ENCODE measurements around the gene PFDN1.

DNA sequence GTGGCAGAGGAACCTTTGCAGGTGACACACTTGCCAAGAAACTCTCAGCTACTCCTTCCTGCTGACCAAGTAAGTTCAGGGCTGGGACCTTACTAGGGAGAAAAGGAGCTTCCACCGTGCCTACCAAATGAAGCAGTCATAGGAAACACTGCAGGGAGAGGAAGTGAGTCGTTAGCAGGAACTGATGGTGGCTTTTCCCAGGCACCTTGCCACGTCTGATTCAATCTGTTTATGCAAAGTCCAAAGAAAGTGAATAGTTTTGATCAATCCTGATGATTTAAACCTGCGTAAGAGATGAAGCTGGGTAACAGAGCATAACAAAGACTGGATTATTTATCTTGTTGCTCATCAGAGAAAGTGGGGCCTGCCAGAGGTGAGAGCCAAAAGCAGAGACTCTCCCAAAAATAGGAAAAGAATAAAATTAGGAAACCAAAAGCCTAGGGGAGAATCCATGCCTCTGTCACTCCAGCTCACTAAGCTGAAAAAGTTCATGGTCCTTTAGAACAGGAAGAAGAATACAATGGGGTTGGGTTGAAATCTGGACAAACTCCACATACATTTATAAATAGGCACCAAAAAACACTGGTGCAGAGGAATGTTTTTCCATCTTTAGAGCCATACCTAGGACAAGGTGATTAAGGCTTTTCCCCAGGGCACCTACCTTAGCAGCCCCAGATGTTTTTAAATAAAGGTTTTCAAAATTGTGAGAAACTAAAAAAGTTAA, 9.3 kb upstream of the PFDN1 start:
- TF ChIP-seq, protein P1, sequence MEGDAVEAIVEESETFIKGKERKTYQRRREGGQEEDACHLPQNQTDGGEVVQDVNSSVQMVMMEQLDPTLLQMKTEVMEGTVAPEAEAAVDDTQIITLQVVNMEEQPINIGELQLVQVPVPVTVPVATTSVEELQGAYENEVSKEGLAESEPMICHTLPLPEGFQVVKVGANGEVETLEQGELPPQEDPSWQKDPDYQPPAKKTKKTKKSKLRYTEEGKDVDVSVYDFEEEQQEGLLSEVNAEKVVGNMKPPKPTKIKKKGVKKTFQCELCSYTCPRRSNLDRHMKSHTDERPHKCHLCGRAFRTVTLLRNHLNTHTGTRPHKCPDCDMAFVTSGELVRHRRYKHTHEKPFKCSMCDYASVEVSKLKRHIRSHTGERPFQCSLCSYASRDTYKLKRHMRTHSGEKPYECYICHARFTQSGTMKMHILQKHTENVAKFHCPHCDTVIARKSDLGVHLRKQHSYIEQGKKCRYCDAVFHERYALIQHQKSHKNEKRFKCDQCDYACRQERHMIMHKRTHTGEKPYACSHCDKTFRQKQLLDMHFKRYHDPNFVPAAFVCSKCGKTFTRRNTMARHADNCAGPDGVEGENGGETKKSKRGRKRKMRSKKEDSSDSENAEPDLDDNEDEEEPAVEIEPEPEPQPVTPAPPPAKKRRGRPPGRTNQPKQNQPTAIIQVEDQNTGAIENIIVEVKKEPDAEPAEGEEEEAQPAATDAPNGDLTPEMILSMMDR (IDR thresholded peaks at IDR 0.05), result no peak
- TF ChIP-seq POLR2A (IDR thresholded peaks at IDR 0.05), result no peak

Data from uterus (tissue), 2 donors.